ENCODE results near the gene LBH. TPM values are rescaled to one million over a fixed set of nuclear protein-coding genes. Genes with fewer than 3 reads are reported as not detected.
"Not testable (repeated sequence)": the region's sequence is repeated elsewhere in the genome, so short reads cannot be mapped to it uniquely, and the experiment has no call there.

The LBH gene
- polyA plus RNA-seq, 1 donor: 91.3 TPM

- DNase-seq: no peak
Measured at GRCh38 chr2:30255466-30256408, 24.4 kb downstream of the LBH start.

GRCh38 chr2:30257266-30258214, 26.2 kb downstream of the LBH start:
- DNase-seq: no peak

GRCh38 chr2:30259071-30259470, 27.7 kb downstream of the LBH start:
- no peak for DNase-seq

GRCh38 chr2:30259827-30260679, 28.7 kb downstream of the LBH start:
- DNase-seq: no peak

- no peak for DNase-seq
Measured at GRCh38 chr2:30260941-30261340, 29.6 kb downstream of the LBH start.

- no peak for DNase-seq
Measured at GRCh38 chr2:30261695-30262211, 30.4 kb downstream of the LBH start.

GRCh38 chr2:30262716-30263309, 31.5 kb downstream of the LBH start:
- no peak for DNase-seq

- DNase-seq: no peak
Measured at GRCh38 chr2:30264274-30264673, 32.9 kb downstream of the LBH start.

GRCh38 chr2:30265052-30266015, 34.0 kb downstream of the LBH start:
- DNase-seq: no peak

- no peak for DNase-seq
Measured at GRCh38 chr2:30266051-30266621, 34.8 kb downstream of the LBH start.

GRCh38 chr2:30266705-30267104, 35.4 kb downstream of the LBH start:
- DNase-seq: no peak

- DNase-seq: no peak
Measured at GRCh38 chr2:30267161-30267975, 36.0 kb downstream of the LBH start.

- DNase-seq: no peak
Measured at GRCh38 chr2:30268296-30268871, 37.0 kb downstream of the LBH start.

- not testable (repeated sequence) for DNase-seq
Measured at GRCh38 chr2:30269114-30269770, 37.9 kb downstream of the LBH start.

- no peak for DNase-seq
Measured at GRCh38 chr2:30269771-30270145, 38.4 kb downstream of the LBH start.

GRCh38 chr2:30270166-30270565, 38.8 kb downstream of the LBH start:
- DNase-seq: no peak

- no peak for DNase-seq
Measured at GRCh38 chr2:30271301-30271700, 40.0 kb downstream of the LBH start.

GRCh38 chr2:30272286-30272685, 41.0 kb downstream of the LBH start:
- DNase-seq: no peak
